ENCODE data around the gene GPN2.
"Not testable (repeated sequence)": the region's sequence is repeated elsewhere in the genome, so short reads cannot be mapped to it uniquely, and the experiment has no call there.

The GPN2 gene

DNA sequence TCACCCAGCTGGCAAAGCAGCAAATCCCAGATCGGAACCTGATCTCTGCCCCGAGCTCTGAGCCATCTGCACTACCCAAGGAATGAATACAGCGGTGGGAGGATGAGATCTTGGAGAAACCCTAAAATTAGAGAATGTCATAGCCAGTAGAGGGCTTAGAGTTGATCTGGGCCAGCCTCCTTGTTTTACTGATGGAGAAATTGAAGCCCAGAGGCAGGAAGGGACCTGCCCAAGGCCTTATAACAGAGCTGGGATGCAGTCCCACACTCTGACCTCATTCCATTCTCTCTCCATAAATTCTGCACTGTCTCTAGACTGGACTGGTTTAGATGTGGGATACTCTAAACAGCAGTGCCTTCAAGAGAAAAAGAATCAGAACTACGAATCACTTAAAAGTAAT, 31.9 kb downstream of the GPN2 start:
- DNase-seq (ENCODE audit: low read depth in 3 of 3) = no peak

- no peak for DNase-seq (ENCODE audit: low read depth in 3 of 3)
Observed at GRCh38 chr1:26857473-26858060, 32.5 kb downstream of the GPN2 start.

GRCh38 chr1:26856604-26857469, 33.2 kb downstream of the GPN2 start:
- DNase-seq (ENCODE audit: low read depth in 3 of 3) = no peak

DNA sequence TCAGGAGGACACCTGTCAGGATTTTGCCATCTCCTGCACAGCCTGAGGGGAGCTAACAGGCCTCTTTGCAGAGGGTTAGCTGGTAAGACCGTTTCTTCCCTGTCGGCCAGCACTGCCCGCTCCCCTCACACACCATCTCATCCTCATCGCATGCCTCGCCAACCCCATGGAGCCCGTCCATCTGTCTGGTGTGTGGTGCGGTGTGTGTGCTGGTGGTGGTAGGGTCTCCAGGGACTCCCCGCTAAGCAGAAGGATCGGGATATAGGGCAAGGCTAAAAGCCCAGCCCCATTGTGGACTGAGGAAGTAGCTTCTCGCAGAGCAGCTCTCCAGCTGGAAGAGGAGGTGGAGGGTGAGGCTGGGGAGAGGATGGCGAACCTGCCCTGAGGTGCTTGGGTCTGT, 33.9 kb downstream of the GPN2 start:
- DNase-seq (ENCODE audit: low read depth in 3 of 3) = no peak

DNA sequence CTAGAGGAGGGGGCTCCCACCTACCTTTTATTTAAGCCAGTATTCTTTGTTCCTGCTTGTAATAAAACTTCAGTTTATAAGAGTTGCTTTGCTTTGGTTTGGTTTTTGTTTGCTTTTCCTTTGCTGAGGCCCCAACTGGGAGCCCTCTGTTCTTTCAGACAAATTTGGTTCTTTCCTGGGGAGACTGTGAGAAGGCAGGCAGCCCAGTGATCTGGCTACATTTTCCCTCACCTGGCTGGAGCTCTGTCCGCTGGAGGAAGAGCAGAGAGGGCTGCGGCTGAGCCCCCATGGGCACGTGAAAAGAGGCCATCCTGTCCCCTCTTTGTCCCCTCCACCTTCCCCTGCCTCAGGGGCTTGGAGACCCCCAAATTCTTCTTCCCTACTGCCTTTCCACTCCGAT, 34.4 kb downstream of the GPN2 start:
- DNase-seq (ENCODE audit: low read depth in 3 of 3) = no peak

DNA sequence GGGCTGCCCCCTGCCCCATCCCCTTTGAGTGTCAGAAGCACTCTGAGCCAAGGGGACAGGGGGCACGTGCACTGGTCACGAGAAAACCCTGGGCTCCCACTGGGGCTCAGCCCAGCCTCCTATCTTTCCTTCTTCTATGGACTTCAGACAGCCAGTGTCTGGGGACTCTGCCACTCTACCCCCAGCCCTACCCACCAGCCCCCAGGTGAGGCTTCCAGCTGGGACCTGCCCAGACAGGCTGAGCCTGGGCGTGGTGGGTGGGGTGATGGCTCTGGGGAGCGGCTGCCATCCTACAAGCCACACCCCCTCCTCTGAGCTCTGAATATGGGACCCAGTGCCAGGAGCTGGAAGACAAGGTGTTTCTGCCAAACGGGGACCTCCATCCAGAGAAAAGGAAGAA, 35.2 kb downstream of the GPN2 start:
- DNase-seq (ENCODE audit: low read depth in 3 of 3) = no peak

GRCh38 chr1:26853600-26853999, 36.5 kb downstream of the GPN2 start:
- no peak for DNase-seq (ENCODE audit: low read depth in 3 of 3)

- DNase-seq (ENCODE audit: low read depth in 3 of 3) = peak; percentile 41 to 74 (median 74)
Observed at GRCh38 chr1:26853156-26853555, 36.9 kb downstream of the GPN2 start.

GRCh38 chr1:26852701-26853100, 37.4 kb downstream of the GPN2 start:
- DNase-seq (ENCODE audit: low read depth in 3 of 3) = no peak

- DNase-seq (ENCODE audit: low read depth in 3 of 3) = no peak
Observed at GRCh38 chr1:26851106-26851684, 38.9 kb downstream of the GPN2 start.

DNA sequence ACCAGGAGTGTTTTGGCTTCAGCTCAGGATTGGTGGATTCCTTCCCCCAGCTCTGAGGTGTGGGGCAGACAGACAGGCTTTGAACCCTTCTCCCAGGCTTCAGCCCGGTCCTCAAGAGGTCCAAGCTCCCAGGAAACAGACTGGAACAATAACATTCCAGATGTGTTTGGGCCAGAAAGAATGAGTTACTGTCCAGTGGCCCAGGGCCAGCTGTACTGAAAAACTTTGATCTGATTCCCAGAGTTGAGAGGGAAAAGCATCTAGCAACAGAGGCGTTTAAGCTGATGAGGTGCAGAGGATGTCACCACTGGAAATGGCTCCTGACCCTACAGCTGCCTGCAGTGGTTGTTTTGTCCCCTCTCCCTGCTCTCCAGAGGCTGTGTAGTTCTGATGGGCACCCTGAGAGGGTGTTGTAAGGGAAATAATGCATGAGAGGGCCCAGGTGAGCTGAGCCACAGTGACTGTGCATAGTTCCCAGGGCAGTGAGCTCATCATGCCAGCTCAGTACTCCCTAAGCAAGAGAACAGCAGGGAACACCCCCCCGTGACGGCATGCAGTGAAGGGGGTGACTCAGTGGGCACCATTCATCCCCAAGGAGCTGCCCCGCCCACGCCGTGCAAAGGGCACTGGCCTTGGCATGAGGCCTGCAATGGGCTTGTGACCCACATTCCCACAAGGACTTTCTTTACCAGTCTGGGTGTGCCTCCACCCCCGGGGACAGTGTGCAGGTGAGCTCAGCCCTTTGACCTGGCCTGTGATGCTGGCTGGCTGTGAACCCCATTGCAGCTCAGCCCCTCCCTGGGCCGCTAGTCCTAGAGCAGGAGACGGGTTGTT, 40.9 kb downstream of the GPN2 start:
- DNase-seq (ENCODE audit: low read depth in 3 of 3) = no peak

GRCh38 chr1:26848499-26848898, 41.6 kb downstream of the GPN2 start:
- no peak for DNase-seq (ENCODE audit: low read depth in 3 of 3)

GRCh38 chr1:26847826-26848225, 42.3 kb downstream of the GPN2 start:
- not testable (repeated sequence) for DNase-seq (ENCODE audit: low read depth in 3 of 3)

DNA sequence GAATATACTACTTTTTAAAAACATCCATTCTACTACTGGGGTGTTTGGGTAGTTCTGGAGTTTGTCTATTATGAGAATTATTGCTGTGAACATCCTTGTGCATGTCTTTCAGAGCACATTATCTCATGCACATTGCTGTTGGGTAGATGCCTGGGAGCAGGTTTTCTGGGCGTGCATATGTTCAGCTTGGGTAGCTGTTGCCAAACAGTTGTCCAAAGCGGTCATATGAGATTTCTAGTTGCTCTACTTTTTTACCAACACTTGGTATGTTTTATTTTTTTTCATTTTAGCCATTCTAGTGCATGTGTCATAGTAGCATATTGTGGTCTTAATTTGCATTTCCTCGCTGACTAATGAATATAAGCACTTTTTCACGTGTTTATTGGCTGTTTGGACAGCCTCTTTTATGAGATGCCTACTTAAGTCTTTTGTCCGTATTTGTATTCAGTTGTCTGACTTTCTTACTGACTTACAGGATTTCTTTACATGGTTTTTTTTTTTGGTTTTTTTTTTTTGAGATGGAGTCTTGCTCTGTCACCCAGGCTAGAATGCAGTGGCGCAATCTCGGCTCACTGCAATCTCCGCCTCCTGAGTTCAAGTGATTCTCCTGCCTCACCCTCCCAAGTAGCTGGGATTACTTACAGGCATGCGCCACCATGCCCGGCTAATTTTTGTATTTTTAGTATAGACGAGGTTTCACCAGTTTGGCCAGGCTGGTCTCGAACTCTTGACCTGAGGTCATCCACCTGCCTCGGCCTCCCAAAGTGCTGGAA, 45.5 kb downstream of the GPN2 start:
- DNase-seq (ENCODE audit: low read depth in 3 of 3) = no peak

GRCh38 chr1:26839779-26840178, 50.3 kb downstream of the GPN2 start:
- no peak for DNase-seq (ENCODE audit: low read depth in 3 of 3)

DNA sequence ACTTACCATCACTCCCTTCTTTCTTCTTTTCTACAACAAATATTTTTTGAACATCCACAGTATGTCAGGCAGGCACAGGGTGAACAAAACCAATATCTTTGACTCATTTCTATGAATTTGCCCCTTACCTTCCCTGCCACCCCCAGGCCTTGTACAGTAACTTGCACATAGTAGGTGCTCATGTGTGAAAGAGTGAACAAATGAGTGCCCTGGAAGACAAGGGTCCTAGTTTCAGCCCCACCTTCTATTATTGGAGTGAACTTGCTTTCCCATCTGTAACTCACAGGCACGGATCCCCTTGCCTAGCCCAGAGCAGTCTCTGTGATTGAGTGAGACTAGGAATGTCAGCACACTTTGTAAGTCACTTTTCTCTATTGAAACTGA, 50.8 kb downstream of the GPN2 start:
- DNase-seq (ENCODE audit: low read depth in 3 of 3) = no peak

- peak in 2 of 3 donors; percentile 28 to 38 for DNase-seq (ENCODE audit: low read depth in 3 of 3)
Observed at GRCh38 chr1:26838474-26839338, 51.4 kb downstream of the GPN2 start.

DNA sequence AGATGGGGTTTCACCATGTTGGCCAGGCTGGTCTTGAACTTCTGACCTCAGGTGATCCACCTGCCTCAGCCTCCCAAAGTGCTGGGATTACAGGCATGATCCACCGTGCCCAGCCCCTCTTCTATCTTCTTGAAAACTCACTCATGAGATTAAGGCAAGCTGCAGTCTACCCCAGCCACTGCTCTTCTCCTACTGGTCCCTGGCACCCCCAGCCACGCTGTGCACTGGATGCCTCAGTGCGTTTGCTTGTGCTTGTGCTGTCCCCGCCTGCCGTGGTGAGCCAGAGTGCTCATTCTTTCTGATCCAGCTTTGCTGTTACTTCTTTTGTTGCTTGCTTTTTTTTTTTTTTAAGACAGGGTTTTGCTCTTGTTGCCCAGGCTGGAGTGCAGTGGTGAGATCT, 52.4 kb downstream of the GPN2 start:
- not testable (repeated sequence) for DNase-seq (ENCODE audit: low read depth in 3 of 3)

DNA sequence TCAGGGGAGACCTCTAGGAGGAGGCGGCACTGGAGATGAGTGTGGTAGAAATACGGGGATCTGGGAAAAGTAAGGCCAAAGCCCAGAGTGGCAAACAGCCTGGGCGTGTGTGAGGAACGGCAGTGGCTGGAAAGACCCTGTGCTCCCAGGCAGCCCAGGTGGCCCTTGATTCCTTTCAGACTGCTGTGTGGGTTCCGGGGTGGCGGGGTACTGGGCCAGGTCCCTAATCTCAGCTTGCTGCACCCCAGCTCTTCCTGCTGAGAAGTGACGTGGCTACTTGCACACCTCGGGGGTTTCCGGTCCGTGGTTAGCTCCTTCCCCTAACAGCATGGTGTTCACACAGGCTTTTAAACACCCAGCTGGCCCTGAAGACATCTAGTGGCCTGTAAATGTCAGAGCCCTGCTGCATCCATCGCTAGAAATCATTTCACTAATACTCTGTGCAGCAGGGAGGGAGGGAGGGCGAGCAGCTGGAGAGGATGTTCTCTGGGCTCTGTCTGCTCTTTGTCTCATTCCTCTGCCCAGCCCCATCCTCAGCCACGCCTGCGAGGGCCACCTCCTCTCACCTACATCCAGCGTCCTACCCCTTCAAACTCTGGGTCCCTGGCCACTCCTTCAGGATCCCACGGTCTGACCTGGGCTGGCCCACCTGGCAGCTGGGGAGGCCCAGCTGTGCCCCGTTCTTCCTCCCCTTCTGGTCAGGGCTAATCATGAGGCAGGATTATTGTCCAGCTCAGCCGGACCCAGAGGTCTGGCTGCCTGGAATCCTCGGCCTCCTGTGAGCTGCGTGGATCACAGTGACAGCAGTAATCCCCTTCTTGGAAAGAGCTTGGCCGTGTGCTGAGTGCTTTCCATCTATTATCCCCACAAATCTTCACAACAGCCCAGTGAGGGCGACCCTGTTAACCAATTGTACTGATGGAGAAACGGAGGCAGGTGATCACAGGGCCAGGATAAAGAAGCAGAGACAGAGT, 56.4 kb downstream of the GPN2 start:
- DNase-seq (ENCODE audit: low read depth in 3 of 3) = peak; percentile 47 to 76 (median 71)
